Suprapubic skin (tissue), 4 donors: ENCODE data around the gene MDFIC. TPM values are rescaled to one million over a fixed set of nuclear protein-coding genes. Genes with fewer than 3 reads are reported as not detected.

Experiments
- DNase-seq, 2 donors: peaks; one replicate each; pipeline ENCODE4 v3.0.0-alpha.2; 2019; ENCODE audit warnings: low spot score in 2 of 2
- H3K27ac ChIP-seq: fragments of 200-600 bp; sonication (generic); one replicate; pipeline ENCODE4 v1.5.1; 2019
- H3K27me3 ChIP-seq: fragments of 200-600 bp; sonication (generic); one replicate; pipeline ENCODE4 v1.5.1; 2019
- H3K36me3 ChIP-seq: fragments of 200-600 bp; sonication (generic); one replicate; pipeline ENCODE4 v1.5.1; 2019
- H3K4me1 ChIP-seq: fragments of 200-600 bp; sonication (generic); one replicate; pipeline ENCODE4 v1.5.1; 2019
- H3K4me3 ChIP-seq: fragments of 200-600 bp; sonication (generic); one replicate; pipeline ENCODE4 v1.5.1; 2019; ENCODE audit warnings: mild to moderate bottlenecking
- H3K9me3 ChIP-seq: fragments of 200-600 bp; sonication (generic); one replicate; pipeline ENCODE4 v1.5.1; 2019
- CTCF ChIP-seq, 2 donors: fragments of 200-600 bp in 1 of 2; fragments of 450-650 bp in 1 of 2; sonication (generic) in 1 of 2; IDR thresholded peaks; one replicate each; pipeline ENCODE4 v1.5.1; 2016 to 2019; ENCODE audit warnings: antibody characterized with exemption in 2 of 2, mild to moderate bottlenecking in 1 of 2, moderate library complexity in 1 of 2
- EP300 ChIP-seq: sonication (generic); formaldehyde crosslinking; IDR thresholded peaks from one replicate; pipeline ENCODE4 v1.6.1; 2017; ENCODE audit warnings: antibody characterized with exemption
- POLR2A ChIP-seq, 2 donors: fragments of 450-650 bp; IDR thresholded peaks; one replicate each; pipeline ENCODE4 v1.6.1; 2017; ENCODE audit warnings: antibody characterized with exemption in 2 of 2, mild to moderate bottlenecking in 2 of 2, moderate library complexity in 2 of 2
- POLR2AphosphoS5 ChIP-seq, 3 donors: sonication (generic); formaldehyde crosslinking; IDR thresholded peaks; one replicate each; pipeline ENCODE4 v1.6.1; 2017; ENCODE audit warnings: antibody characterized with exemption in 3 of 3
- WGBS: methylation state at CpG from one replicate; pipeline ENCODE4 v1.1.5; 2018; 5-methylcytosine and 5-hydroxymethylcytosine counted together
- total RNA-seq, 4 donors: library from RNA; depleted of rRNA; stranded (reverse); fragments of >200 nt; gene quantifications; one replicate each; pipeline ENCODE4 v1.1.0, GENCODE V29; 2016

MDFIC gene
- total RNA-seq, 4 donors from 2014 or later = 15.7 to 37.8 (median 28.1) TPM

GRCh38 chr7:115010441-115010820 is 88.5 kb downstream of the MDFIC start:
- Histone ChIP-seq H3K27ac (no peak overlapping the region), H3K27me3 (no peaks in the 10 kb centered on the region), H3K36me3 (no peaks in the 10 kb centered on the region), H3K4me1 (peaks cover 23% of the 10 kb centered on the region), H3K4me3 (no peak overlapping the region), H3K9me3 (no peaks in the 10 kb centered on the region)
- WGBS = 65% methylated on average over 1 of the region's 1 CpG
- TF ChIP-seq EP300 (no peak), CTCF (IDR thresholded peaks at IDR 0.05) (no peak), POLR2A (IDR thresholded peaks at IDR 0.05) (no peak), POLR2AphosphoS5 (IDR thresholded peaks at IDR 0.05) (no peak)
- DNase-seq = no peak

GRCh38 chr7:115013886-115014285 is 92.0 kb downstream of the MDFIC start:
- peaks cover 5% of the 10 kb centered on the region for H3K36me3 ChIP-seq
- no peak for DNase-seq
- no peaks in the 10 kb centered on the region for H3K27me3 ChIP-seq
- H3K9me3 ChIP-seq = no peaks in the 10 kb centered on the region
- 89% methylated on average over 3 of the region's 3 CpGs for WGBS
- H3K4me3 ChIP-seq = no peak overlapping the region
- peaks cover 16% of the 10 kb centered on the region for H3K4me1 ChIP-seq
- TF ChIP-seq CTCF (IDR thresholded peaks at IDR 0.05) = no peak
- TF ChIP-seq EP300 = no peak
- no peak for TF ChIP-seq POLR2A (IDR thresholded peaks at IDR 0.05)
- no peak for TF ChIP-seq POLR2AphosphoS5 (IDR thresholded peaks at IDR 0.05)
- no peak overlapping the region for H3K27ac ChIP-seq

- WGBS = 81% methylated on average over 1 of the region's 1 CpG
- no peak overlapping the region for H3K27ac ChIP-seq
- no peak for DNase-seq
- no peaks in the 10 kb centered on the region for H3K27me3 ChIP-seq
- H3K36me3 ChIP-seq = peaks cover 5% of the 10 kb centered on the region
- no peak overlapping the region for H3K4me3 ChIP-seq
- no peaks in the 10 kb centered on the region for H3K9me3 ChIP-seq
- TF ChIP-seq CTCF (IDR thresholded peaks at IDR 0.05) (no peak), EP300 (no peak), POLR2A (IDR thresholded peaks at IDR 0.05) (no peak), POLR2AphosphoS5 (IDR thresholded peaks at IDR 0.05) (no peak)
- peaks cover 7% of the 10 kb centered on the region for H3K4me1 ChIP-seq
Measured at GRCh38 chr7:115014794-115015193, 92.9 kb downstream of the MDFIC start.

GRCh38 chr7:115015619-115016018 is 93.7 kb downstream of the MDFIC start:
- Histone ChIP-seq H3K4me3 (no peak overlapping the region), H3K9me3 (no peaks in the 10 kb centered on the region), H3K4me1 (no peaks in the 10 kb centered on the region), H3K36me3 (peaks cover 5% of the 10 kb centered on the region), H3K27me3 (no peaks in the 10 kb centered on the region), H3K27ac (no peak overlapping the region)
- WGBS = over 99% methylated on average over 4 of the region's 4 CpGs
- TF ChIP-seq CTCF (IDR thresholded peaks at IDR 0.05) (no peak), POLR2A (IDR thresholded peaks at IDR 0.05) (no peak), POLR2AphosphoS5 (IDR thresholded peaks at IDR 0.05) (no peak), EP300 (no peak)
- DNase-seq = no peak

- no peak for DNase-seq
- Histone ChIP-seq H3K9me3 (no peaks in the 10 kb centered on the region), H3K4me1 (no peaks in the 10 kb centered on the region), H3K4me3 (no peak overlapping the region), H3K27ac (no peak overlapping the region), H3K27me3 (no peaks in the 10 kb centered on the region), H3K36me3 (peaks cover 5% of the 10 kb centered on the region)
- 87% methylated on average over 4 of the region's 4 CpGs for WGBS
- TF ChIP-seq EP300 (no peak), POLR2AphosphoS5 (IDR thresholded peaks at IDR 0.05) (no peak), POLR2A (IDR thresholded peaks at IDR 0.05) (no peak), CTCF (IDR thresholded peaks at IDR 0.05) (no peak)
Measured at GRCh38 chr7:115019882-115020605, 98.2 kb downstream of the MDFIC start.
